HCT116 (cell line): Measurements from ENCODE around the gene PNO1.

ENCODE experiments used
- ATF3 ChIP-seq: IDR thresholded peaks from 2 replicates; pipeline ENCODE4 v1.6.1; 2012
- CEBPB ChIP-seq: IDR thresholded peaks from 2 replicates; pipeline ENCODE4 v1.6.1; 2012; ENCODE audit warnings: low read depth
- CTCF ChIP-seq, 3 experiments: fragments of 200-600 bp in 1 of 3; sonication (generic) in 1 of 3; IDR thresholded peaks in 2 of 3; conservative IDR thresholded peaks in 1 of 3; 2 replicates each; pipeline ENCODE4 v1.5.1; 2012 to 2017; ENCODE audit warnings: low read depth in 2 of 3, low read length in 2 of 3, antibody characterized with exemption in 1 of 3, borderline replicate concordance in 1 of 3, control low read depth in 1 of 3, mild to moderate bottlenecking in 1 of 3, mixed read lengths in 1 of 3, mixed run types in 1 of 3, moderate library complexity in 1 of 3; ENCODE audit not compliant: insufficient read depth in 1 of 3
- ELF1 ChIP-seq: IDR thresholded peaks from 2 replicates; pipeline ENCODE4 v1.6.1; 2012; ENCODE audit warnings: low read depth, borderline replicate concordance
- EZH2 ChIP-seq: fragments of 200-600 bp; sonication (generic); IDR thresholded peaks from 2 replicates; pipeline ENCODE4 v1.6.1; 2017; ENCODE audit warnings: antibody characterized with exemption, mixed run types
- MAX ChIP-seq: IDR thresholded peaks from 2 replicates; pipeline ENCODE4 v1.6.1; 2012
- POLR2A ChIP-seq: IDR thresholded peaks from 2 replicates; pipeline ENCODE4 v1.7.0; 2011; ENCODE audit warnings: borderline replicate concordance; ENCODE audit not compliant: insufficient read depth, insufficient read length; ENCODE audit errors: extremely low read depth
- POLR2AphosphoS5 ChIP-seq: IDR thresholded peaks from 2 replicates; pipeline ENCODE4 v1.6.1; 2011; ENCODE audit warnings: mild to moderate bottlenecking, low read depth, low read length, moderate library complexity
- RAD21 ChIP-seq: IDR thresholded peaks from 2 replicates; pipeline ENCODE4 v1.6.1; 2012; ENCODE audit warnings: low read depth, mild to moderate bottlenecking
- SIN3A ChIP-seq: IDR thresholded peaks from 2 replicates; pipeline ENCODE4 v1.6.1; 2012; ENCODE audit warnings: low read depth
- SRF ChIP-seq: IDR thresholded peaks from 2 replicates; pipeline ENCODE4 v1.6.1; 2012; ENCODE audit warnings: low read depth
- TCF7L2 ChIP-seq: IDR thresholded peaks from 2 replicates; pipeline ENCODE4 v1.7.0; 2011; ENCODE audit warnings: borderline replicate concordance, inconsistent platforms; ENCODE audit not compliant: insufficient read depth, insufficient read length; ENCODE audit errors: extremely low read depth
- ZBTB33 ChIP-seq: IDR thresholded peaks from 2 replicates; pipeline ENCODE4 v1.6.1; 2011; ENCODE audit warnings: mild to moderate bottlenecking, low read length, moderate library complexity; ENCODE audit not compliant: insufficient replicate concordance; ENCODE audit errors: extremely low read depth
- ZNF274 ChIP-seq: fragments of 200-500 bp; sonication (Bioruptor generic); IDR thresholded peaks from 2 replicates; pipeline ENCODE4 v1.6.1; 2014; ENCODE audit warnings: mild to moderate bottlenecking, low read depth, low read length, inconsistent platforms

DNA sequence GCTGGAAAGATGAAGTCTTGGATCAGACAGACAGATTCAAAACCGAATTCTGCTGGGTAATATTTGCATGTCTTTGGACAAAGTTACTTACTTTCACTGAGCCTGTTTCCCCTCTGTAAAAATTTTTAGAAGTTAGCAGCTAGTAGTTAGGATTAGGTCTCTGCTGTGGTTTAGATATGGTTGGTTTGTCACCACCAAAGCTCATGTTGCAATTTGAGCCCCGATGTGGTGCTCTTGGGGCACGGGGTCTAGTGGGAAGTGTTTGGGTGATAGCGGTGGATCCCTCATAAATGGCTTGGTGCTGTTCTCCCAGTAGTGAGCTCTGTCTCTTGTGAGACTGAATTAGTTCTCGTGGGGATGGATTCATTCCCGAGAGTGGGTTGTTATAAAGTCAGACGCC, 38.9 kb upstream of the PNO1 start:
- TF ChIP-seq POLR2A, result no peak
- no peak for TF ChIP-seq ATF3
- no peak for TF ChIP-seq CTCF (IDR thresholded peaks at IDR 0.05 in 2 of 3, conservative IDR thresholded peaks at IDR 0.05 in 1 of 3; ENCODE audit: borderline replicate concordance in 1 of 3, insufficient read depth in 1 of 3, low read depth in 2 of 3, low read length in 2 of 3)
- TF ChIP-seq CEBPB, result no peak
- no peak for TF ChIP-seq TCF7L2
- TF ChIP-seq SRF, result no peak
- TF ChIP-seq ZNF274, result no peak
- TF ChIP-seq ZBTB33, result no peak
- TF ChIP-seq SIN3A, result no peak
- TF ChIP-seq POLR2AphosphoS5, result no peak
- no peak for TF ChIP-seq MAX
- no peak for TF ChIP-seq RAD21
- TF ChIP-seq EZH2, result no peak
- no peak for TF ChIP-seq ELF1
